Measurements from ENCODE around the gene RBBP6. TPM values are rescaled to one million over a fixed set of nuclear protein-coding genes. Genes with fewer than 3 reads are reported as not detected.
A peak's percentile ranks its signal among the peaks of the same experiment; 100 is the strongest.

Gene RBBP6
- total and polyA plus RNA-seq, 9 of the 15 experiments (the other 6 are each of a cell fraction or from before 2014, with no cell fraction given) = 19.2 to 76.6 (median 42.7) TPM

DNA sequence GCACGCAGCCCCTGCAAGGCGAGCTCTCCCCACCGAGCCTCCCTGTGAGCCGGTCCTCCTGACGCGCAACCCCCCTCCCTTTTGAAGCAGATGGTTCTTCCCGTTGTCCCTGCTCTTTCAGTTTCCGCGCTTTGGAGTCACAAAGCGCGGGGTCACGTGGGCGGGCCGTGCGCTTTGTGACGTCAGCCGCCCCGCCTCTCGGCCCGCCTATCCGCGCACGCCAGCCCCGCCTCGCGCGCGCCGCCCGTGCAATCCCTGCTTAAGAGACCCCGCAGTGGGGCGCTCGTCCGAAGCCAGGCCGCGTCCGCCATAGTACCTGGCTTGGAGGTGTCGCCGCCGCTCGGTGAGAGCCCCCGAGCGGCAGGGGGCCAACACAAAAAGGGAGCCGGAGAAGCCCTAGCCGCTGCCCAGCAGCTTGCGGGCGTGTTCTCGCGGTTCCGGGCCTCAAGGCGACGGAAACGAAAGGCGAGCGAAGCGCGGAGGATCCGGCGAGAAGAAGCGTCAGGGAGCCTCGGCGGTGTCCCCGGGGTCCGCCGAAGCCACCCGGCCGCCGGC is at the start of gene RBBP6 (continued):
- TF ChIP-seq, protein P1, sequence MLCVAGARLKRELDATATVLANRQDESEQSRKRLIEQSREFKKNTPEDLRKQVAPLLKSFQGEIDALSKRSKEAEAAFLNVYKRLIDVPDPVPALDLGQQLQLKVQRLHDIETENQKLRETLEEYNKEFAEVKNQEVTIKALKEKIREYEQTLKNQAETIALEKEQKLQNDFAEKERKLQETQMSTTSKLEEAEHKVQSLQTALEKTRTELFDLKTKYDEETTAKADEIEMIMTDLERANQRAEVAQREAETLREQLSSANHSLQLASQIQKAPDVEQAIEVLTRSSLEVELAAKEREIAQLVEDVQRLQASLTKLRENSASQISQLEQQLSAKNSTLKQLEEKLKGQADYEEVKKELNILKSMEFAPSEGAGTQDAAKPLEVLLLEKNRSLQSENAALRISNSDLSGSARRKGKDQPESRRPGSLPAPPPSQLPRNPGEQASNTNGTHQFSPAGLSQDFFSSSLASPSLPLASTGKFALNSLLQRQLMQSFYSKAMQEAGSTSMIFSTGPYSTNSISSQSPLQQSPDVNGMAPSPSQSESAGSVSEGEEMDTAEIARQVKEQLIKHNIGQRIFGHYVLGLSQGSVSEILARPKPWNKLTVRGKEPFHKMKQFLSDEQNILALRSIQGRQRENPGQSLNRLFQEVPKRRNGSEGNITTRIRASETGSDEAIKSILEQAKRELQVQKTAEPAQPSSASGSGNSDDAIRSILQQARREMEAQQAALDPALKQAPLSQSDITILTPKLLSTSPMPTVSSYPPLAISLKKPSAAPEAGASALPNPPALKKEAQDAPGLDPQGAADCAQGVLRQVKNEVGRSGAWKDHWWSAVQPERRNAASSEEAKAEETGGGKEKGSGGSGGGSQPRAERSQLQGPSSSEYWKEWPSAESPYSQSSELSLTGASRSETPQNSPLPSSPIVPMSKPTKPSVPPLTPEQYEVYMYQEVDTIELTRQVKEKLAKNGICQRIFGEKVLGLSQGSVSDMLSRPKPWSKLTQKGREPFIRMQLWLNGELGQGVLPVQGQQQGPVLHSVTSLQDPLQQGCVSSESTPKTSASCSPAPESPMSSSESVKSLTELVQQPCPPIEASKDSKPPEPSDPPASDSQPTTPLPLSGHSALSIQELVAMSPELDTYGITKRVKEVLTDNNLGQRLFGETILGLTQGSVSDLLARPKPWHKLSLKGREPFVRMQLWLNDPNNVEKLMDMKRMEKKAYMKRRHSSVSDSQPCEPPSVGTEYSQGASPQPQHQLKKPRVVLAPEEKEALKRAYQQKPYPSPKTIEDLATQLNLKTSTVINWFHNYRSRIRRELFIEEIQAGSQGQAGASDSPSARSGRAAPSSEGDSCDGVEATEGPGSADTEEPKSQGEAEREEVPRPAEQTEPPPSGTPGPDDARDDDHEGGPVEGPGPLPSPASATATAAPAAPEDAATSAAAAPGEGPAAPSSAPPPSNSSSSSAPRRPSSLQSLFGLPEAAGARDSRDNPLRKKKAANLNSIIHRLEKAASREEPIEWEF (CRISPR knock-in tag; IDR thresholded peaks at IDR 0.05) = no peak
- peak; percentile 51; the same call in 1 of the 2 replicates for TF ChIP-seq KLF1 (tag; IDR thresholded peaks at IDR 0.05)
- TF ChIP-seq, protein P2, sequence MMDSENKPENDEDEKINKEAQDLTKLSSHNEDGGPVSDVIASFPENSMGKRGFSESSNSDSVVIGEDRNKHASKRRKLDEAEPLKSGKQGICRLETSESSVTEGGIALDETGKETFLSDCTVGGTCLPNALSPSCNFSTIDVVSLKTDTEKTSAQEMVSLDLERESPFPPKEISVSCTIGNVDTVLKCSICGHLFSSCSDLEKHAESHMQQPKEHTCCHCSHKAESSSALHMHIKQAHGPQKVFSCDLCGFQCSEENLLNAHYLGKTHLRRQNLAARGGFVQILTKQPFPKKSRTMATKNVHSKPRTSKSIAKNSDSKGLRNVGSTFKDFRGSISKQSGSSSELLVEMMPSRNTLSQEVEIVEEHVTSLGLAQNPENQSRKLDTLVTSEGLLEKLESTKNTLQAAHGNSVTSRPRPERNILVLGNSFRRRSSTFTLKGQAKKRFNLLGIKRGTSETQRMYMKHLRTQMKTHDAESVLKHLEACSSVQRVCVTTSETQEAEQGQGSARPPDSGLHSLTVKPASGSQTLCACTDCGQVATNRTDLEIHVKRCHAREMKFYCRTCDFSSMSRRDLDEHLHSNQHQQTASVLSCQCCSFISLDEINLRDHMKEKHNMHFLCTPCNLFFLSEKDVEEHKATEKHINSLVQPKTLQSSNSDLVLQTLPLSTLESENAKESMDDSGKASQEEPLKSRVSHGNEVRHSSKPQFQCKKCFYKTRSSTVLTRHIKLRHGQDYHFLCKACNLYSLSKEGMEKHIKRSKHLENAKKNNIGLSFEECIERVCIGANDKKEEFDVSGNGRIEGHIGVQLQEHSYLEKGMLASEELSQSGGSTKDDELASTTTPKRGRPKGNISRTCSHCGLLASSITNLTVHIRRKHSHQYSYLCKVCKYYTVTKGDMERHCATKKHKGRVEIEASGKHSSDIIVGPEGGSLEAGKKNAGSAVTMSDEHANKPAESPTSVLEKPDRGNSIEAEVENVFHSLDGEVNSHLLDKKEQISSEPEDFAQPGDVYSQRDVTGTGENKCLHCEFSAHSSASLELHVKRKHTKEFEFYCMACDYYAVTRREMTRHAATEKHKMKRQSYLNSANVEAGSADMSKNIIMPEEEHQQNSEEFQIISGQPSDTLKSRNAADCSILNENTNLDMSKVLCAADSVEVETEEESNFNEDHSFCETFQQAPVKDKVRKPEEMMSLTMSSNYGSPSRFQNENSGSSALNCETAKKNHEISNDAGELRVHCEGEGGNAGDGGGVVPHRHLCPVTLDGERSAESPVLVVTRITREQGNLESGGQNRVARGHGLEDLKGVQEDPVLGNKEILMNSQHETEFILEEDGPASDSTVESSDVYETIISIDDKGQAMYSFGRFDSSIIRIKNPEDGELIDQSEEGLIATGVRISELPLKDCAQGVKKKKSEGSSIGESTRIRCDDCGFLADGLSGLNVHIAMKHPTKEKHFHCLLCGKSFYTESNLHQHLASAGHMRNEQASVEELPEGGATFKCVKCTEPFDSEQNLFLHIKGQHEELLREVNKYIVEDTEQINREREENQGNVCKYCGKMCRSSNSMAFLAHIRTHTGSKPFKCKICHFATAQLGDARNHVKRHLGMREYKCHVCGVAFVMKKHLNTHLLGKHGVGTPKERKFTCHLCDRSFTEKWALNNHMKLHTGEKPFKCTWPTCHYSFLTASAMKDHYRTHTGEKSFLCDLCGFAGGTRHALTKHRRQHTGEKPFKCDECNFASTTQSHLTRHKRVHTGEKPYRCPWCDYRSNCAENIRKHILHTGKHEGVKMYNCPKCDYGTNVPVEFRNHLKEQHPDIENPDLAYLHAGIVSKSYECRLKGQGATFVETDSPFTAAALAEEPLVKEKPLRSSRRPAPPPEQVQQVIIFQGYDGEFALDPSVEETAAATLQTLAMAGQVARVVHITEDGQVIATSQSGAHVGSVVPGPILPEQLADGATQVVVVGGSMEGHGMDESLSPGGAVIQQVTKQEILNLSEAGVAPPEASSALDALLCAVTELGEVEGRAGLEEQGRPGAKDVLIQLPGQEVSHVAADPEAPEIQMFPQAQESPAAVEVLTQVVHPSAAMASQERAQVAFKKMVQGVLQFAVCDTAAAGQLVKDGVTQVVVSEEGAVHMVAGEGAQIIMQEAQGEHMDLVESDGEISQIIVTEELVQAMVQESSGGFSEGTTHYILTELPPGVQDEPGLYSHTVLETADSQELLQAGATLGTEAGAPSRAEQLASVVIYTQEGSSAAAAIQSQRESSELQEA (IDR thresholded peaks at IDR 0.05; ENCODE audit: low read depth) = no peak
- TF ChIP-seq, protein P3, sequence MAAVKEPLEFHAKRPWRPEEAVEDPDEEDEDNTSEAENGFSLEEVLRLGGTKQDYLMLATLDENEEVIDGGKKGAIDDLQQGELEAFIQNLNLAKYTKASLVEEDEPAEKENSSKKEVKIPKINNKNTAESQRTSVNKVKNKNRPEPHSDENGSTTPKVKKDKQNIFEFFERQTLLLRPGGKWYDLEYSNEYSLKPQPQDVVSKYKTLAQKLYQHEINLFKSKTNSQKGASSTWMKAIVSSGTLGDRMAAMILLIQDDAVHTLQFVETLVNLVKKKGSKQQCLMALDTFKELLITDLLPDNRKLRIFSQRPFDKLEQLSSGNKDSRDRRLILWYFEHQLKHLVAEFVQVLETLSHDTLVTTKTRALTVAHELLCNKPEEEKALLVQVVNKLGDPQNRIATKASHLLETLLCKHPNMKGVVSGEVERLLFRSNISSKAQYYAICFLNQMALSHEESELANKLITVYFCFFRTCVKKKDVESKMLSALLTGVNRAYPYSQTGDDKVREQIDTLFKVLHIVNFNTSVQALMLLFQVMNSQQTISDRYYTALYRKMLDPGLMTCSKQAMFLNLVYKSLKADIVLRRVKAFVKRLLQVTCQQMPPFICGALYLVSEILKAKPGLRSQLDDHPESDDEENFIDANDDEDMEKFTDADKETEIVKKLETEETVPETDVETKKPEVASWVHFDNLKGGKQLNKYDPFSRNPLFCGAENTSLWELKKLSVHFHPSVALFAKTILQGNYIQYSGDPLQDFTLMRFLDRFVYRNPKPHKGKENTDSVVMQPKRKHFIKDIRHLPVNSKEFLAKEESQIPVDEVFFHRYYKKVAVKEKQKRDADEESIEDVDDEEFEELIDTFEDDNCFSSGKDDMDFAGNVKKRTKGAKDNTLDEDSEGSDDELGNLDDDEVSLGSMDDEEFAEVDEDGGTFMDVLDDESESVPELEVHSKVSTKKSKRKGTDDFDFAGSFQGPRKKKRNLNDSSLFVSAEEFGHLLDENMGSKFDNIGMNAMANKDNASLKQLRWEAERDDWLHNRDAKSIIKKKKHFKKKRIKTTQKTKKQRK (IDR thresholded peaks at IDR 0.05; ENCODE audit: borderline replicate concordance, low read depth, low read length) = no peak
- TF ChIP-seq U2AF1 (optimal IDR thresholded peaks at IDR 0.05; ENCODE audit: low read depth, low read length) = peak; percentile 78
- TF ChIP-seq BMI1 (IDR thresholded peaks at IDR 0.05; ENCODE audit: low read length) = no peak
- TF ChIP-seq SRSF7 (optimal IDR thresholded peaks at IDR 0.05; ENCODE audit: low read depth, low read length) = no peak
- peak; percentile 85 for TF ChIP-seq POLR2H (tag; IDR thresholded peaks at IDR 0.05; ENCODE audit: low read depth)
- no peak for TF ChIP-seq ZZZ3 (IDR thresholded peaks at IDR 0.05)
